Choroid plexus epithelial cell (primary cell): ENCODE data around the gene GRK2.
A peak's percentile ranks its signal among the peaks of the same experiment; 100 is the strongest.

Experiments
- DNase-seq: peaks from one replicate; pipeline ENCODE4 v3.0.0-alpha.2; 2010; ENCODE audit warnings: low read depth
- H3K4me3 ChIP-seq: 2 replicates; pipeline ENCODE4 v1.5.1; 2011; ENCODE audit warnings: low read depth, mild to moderate bottlenecking, control low read depth, low read length, moderate library complexity
- CTCF ChIP-seq: conservative IDR thresholded peaks from 2 replicates; pipeline ENCODE4 v1.5.1; 2011; ENCODE audit warnings: low read depth, mild to moderate bottlenecking, control low read depth, inconsistent platforms, low read length, moderate library complexity

Gene GRK2

GRCh38 chr11:67254798-67255197 lies 11.5 kb upstream of the GRK2 start:
- TF ChIP-seq CTCF: no peak
- no peak for DNase-seq
- no peak overlapping the region for H3K4me3 ChIP-seq

- H3K4me3 ChIP-seq: no peak overlapping the region
- no peak for TF ChIP-seq CTCF
- no peak for DNase-seq
Observed at GRCh38 chr11:67255353-67255752, 10.9 kb upstream of the GRK2 start.

- DNase-seq: no peak
- no peak overlapping the region for H3K4me3 ChIP-seq
- TF ChIP-seq CTCF: no peak
Observed at GRCh38 chr11:67255864-67256263, 10.4 kb upstream of the GRK2 start.

GRCh38 chr11:67256477-67257135 lies 9.7 kb upstream of the GRK2 start:
- no peak overlapping the region for H3K4me3 ChIP-seq
- no peak for TF ChIP-seq CTCF
- DNase-seq: no peak

- TF ChIP-seq CTCF: no peak
- no peak for DNase-seq
- H3K4me3 ChIP-seq: no peak overlapping the region
Observed at GRCh38 chr11:67260406-67260805, 5.9 kb upstream of the GRK2 start.

GRCh38 chr11:67260885-67261639 lies 5.2 kb upstream of the GRK2 start:
- peak overlapping the region; percentile 51 for H3K4me3 ChIP-seq
- peak; percentile 56 for DNase-seq

GRCh38 chr11:67261640-67261945 lies 4.7 kb upstream of the GRK2 start:
- no peak for DNase-seq
- peak; percentile 34 for TF ChIP-seq CTCF
- H3K4me3 ChIP-seq: peak overlapping the region; percentile 51
